OCI-LY7 (cell line): ENCODE measurements around the gene GABARAPL1. TPM values are rescaled to one million over a fixed set of nuclear protein-coding genes. Genes with fewer than 3 reads are reported as not detected.

Experiments
- BruUV-seq: library from RNA; stranded (reverse); fragments of 400-500 nt; replicated peaks from 2 replicates; lab custom pipeline; 2021; lab: Mats Ljungman, UMichigan
- CTCF ChIA-PET: fragments of 300-600 bp; sonication (Branson Sonifier 250); formaldehyde crosslinking; loops from one replicate; lab custom pipeline; 2022; ENCODE audit warnings: antibody characterized with exemption; ENCODE audit not compliant: unreplicated experiment; lab: Charles Lee
- POLR2A ChIA-PET: fragments of 300-600 bp; sonication (Branson Sonifier 250); formaldehyde crosslinking; loops from one replicate; lab custom pipeline; 2022; ENCODE audit warnings: antibody characterized with exemption; lab: Charles Lee
- DNase-seq: peaks from one replicate; pipeline ENCODE4 v3.0.0-alpha.2; 2015; ENCODE audit warnings: low spot score
- H2AFZ ChIP-seq: fragments of 200-600 bp; sonication (generic), shearing (Covaris generic); 2 replicates; pipeline ENCODE4 v1.6.1; 2014; ENCODE audit warnings: mild to moderate bottlenecking, antibody characterized with exemption, low read length, moderate library complexity
- H3K27ac ChIP-seq: fragments of 200-600 bp; sonication (generic); 2 replicates; pipeline ENCODE4 v1.5.1; 2014; ENCODE audit warnings: mixed run types, low read depth, mild to moderate bottlenecking, moderate library complexity, low read length, inconsistent platforms; ENCODE audit not compliant: poor library complexity, severe bottlenecking
- H3K36me3 ChIP-seq: fragments of 200-600 bp; sonication (generic); 2 replicates; pipeline ENCODE4 v1.6.1; 2014; ENCODE audit warnings: mild to moderate bottlenecking, antibody characterized with exemption, low read length, moderate library complexity, mixed read lengths; ENCODE audit not compliant: insufficient read depth
- H3K4me1 ChIP-seq: fragments of 200-600 bp; sonication (generic); 2 replicates; pipeline ENCODE4 v1.5.1; 2014; ENCODE audit warnings: mild to moderate bottlenecking, low read length; ENCODE audit not compliant: insufficient read depth, poor library complexity, severe bottlenecking
- H3K4me2 ChIP-seq: fragments of 200-600 bp; sonication (generic); 2 replicates; pipeline ENCODE4 v1.6.1; 2014; ENCODE audit warnings: mild to moderate bottlenecking, low read length
- H3K4me3 ChIP-seq: fragments of 200-600 bp; sonication (generic); 2 replicates; pipeline ENCODE4 v1.5.1; 2014; ENCODE audit warnings: mild to moderate bottlenecking, low read depth, low read length; ENCODE audit not compliant: poor library complexity, severe bottlenecking
- H3K79me2 ChIP-seq: fragments of 200-600 bp; sonication (generic); 2 replicates; pipeline ENCODE4 v1.6.1; 2016; ENCODE audit warnings: low read depth, mild to moderate bottlenecking, low read length, moderate library complexity, mixed read lengths; ENCODE audit not compliant: insufficient read depth
- H3K9me2 ChIP-seq: fragments of 200-600 bp; sonication (generic); 2 replicates; pipeline ENCODE4 v1.6.1; 2016; ENCODE audit warnings: mild to moderate bottlenecking, low read length, mixed read lengths; ENCODE audit not compliant: insufficient read depth
- H3K9me3 ChIP-seq: fragments of 200-600 bp; sonication (generic); 2 replicates; pipeline ENCODE4 v1.6.1; 2014; ENCODE audit warnings: mild to moderate bottlenecking, mixed run types, low read length, mixed read lengths
- H4K20me1 ChIP-seq: fragments of 200-600 bp; sonication (generic); 2 replicates; pipeline ENCODE4 v1.6.1; 2014; ENCODE audit warnings: mild to moderate bottlenecking, antibody characterized with exemption, low read length, moderate library complexity, mixed read lengths; ENCODE audit not compliant: insufficient read depth
- CTCF ChIP-seq: fragments of 200-600 bp; sonication (generic); conservative IDR thresholded peaks from 2 replicates; pipeline ENCODE4 v1.5.1; 2014; ENCODE audit warnings: mild to moderate bottlenecking, antibody characterized with exemption, low read length, moderate library complexity, mixed read lengths
- EZH2phosphoT487 ChIP-seq: fragments of 200-600 bp; sonication (generic); IDR thresholded peaks from 2 replicates; pipeline ENCODE4 v1.6.1; 2018; ENCODE audit warnings: low read depth, borderline replicate concordance, mild to moderate bottlenecking, mixed run types, antibody characterized with exemption, low read length, moderate library complexity, mixed read lengths
- intact Hi-C: fragments of 100-400 bp; cut with micrococcal nuclease; formaldehyde crosslinking; loops from one replicate; pipeline ENCODE4 v1.10.0; 2022; ENCODE audit not compliant: unreplicated experiment
- total RNA-seq, 2 experiments: library from RNA; depleted of rRNA in 1 of 2; stranded (reverse); fragments of >200 nt in 1 of 2; shearing (Covaris generic) in 1 of 2; gene quantifications; 2 replicates each; pipeline ENCODE4 v1.2.3, GENCODE V29; 2014 to 2022

Gene GABARAPL1
- total RNA-seq, 2 experiments from 2014 or later: 34.2 to 52.4 TPM

GRCh38 chr12:10189653-10190052 is 23.0 kb upstream of the GABARAPL1 start:
- TF ChIP-seq EZH2phosphoT487 (no peak), CTCF (no peak)
- no peak overlapping the region for H3K4me2 ChIP-seq
- H3K4me3 ChIP-seq: no peak overlapping the region
- H3K36me3 ChIP-seq: no peaks in the 10 kb centered on the region
- no peaks in the 10 kb centered on the region for H3K9me2 ChIP-seq
- no peak overlapping the region for H3K27ac ChIP-seq
- CTCF ChIA-PET: interaction anchor here (0.6 to 1.3 kb wide), 2 partner anchors 12 to 35 kb away, joined by 5 to 6 read pairs; no protein-coding TSS in a partner anchor
- H4K20me1 ChIP-seq: no peaks in the 10 kb centered on the region
- no peak for DNase-seq
- no peaks in the 10 kb centered on the region for H3K9me3 ChIP-seq
- intact Hi-C loops: loop anchor here (1.0 kb wide), 1 partner anchor 36 kb away; no protein-coding TSS in a partner anchor
- H3K4me1 ChIP-seq: peaks cover 31% of the 10 kb centered on the region
- POLR2A ChIA-PET: interaction anchor here (0.6 to 1.6 kb wide), 13 partner anchors 13 to 535 kb away, joined by 3 to 13 read pairs (median 4); partner anchors contain the start of gene GABARAPL1
- H2AFZ ChIP-seq: no peak overlapping the region; the same call in 1 of the 2 replicates
- no TSS peak for BruUV-seq
- no peaks in the 10 kb centered on the region for H3K79me2 ChIP-seq

GRCh38 chr12:10190558-10191388 is 21.9 kb upstream of the GABARAPL1 start:
- intact Hi-C loops: loop anchor here (1.0 kb wide), 1 partner anchor 37 kb away; no protein-coding TSS in a partner anchor
- H3K4me2 ChIP-seq: peak overlapping the region; percentile 27; the same call in 1 of the 2 replicates
- POLR2A ChIA-PET: interaction anchor here (0.7 to 1.6 kb wide), 10 partner anchors 13 to 484 kb away, joined by 3 to 13 read pairs (median 3); no protein-coding TSS in a partner anchor
- no TSS peak for BruUV-seq
- no peaks in the 10 kb centered on the region for H3K79me2 ChIP-seq
- peak; percentile 93 for TF ChIP-seq CTCF
- no peak for TF ChIP-seq EZH2phosphoT487
- H3K36me3 ChIP-seq: no peaks in the 10 kb centered on the region
- no peak overlapping the region for H3K4me3 ChIP-seq
- DNase-seq: peak; percentile 86
- no peaks in the 10 kb centered on the region for H3K9me2 ChIP-seq
- CTCF ChIA-PET: interaction anchor here (0.6 to 1.2 kb wide), 2 partner anchors 13 to 37 kb away, joined by 3 to 6 read pairs; no protein-coding TSS in a partner anchor
- H3K9me3 ChIP-seq: no peaks in the 10 kb centered on the region
- H4K20me1 ChIP-seq: no peaks in the 10 kb centered on the region
- H3K27ac ChIP-seq: no peak overlapping the region
- peak overlapping the region; percentile 53; the same call in 1 of the 2 replicates for H2AFZ ChIP-seq
- peaks cover 42% of the 10 kb centered on the region for H3K4me1 ChIP-seq
